Epithelial cell of proximal tubule (primary cell): ENCODE measurements around the gene PPIAL4G. TPM values are rescaled to one million over a fixed set of nuclear protein-coding genes. Genes with fewer than 3 reads are reported as not detected.
"Not testable (repeated sequence)": the region's sequence is repeated elsewhere in the genome, so short reads cannot be mapped to it uniquely, and the experiment has no call there.

Source experiments
- DNase-seq: peaks from one replicate; pipeline ENCODE4 v3.0.0-alpha.2; 2011; ENCODE audit warnings: low read depth
- H3K4me3 ChIP-seq: 2 replicates; pipeline ENCODE4 v1.5.1; 2011; ENCODE audit warnings: low read depth, mild to moderate bottlenecking, low read length
- total RNA-seq: library from RNA; depleted of rRNA; stranded (reverse); fragments of >200 nt; gene quantifications from 2 replicates; pipeline ENCODE4 v1.2.3, GENCODE V29; 2015
- TF ChIP-seq, protein P1 (sequence below): conservative IDR thresholded peaks from 2 replicates; pipeline ENCODE4 v1.5.1; 2012; ENCODE audit warnings: low read depth, mild to moderate bottlenecking, low read length

Gene PPIAL4G
- total RNA-seq, 1 donor from 2014 or later, result not detected

- TF ChIP-seq, protein P1, sequence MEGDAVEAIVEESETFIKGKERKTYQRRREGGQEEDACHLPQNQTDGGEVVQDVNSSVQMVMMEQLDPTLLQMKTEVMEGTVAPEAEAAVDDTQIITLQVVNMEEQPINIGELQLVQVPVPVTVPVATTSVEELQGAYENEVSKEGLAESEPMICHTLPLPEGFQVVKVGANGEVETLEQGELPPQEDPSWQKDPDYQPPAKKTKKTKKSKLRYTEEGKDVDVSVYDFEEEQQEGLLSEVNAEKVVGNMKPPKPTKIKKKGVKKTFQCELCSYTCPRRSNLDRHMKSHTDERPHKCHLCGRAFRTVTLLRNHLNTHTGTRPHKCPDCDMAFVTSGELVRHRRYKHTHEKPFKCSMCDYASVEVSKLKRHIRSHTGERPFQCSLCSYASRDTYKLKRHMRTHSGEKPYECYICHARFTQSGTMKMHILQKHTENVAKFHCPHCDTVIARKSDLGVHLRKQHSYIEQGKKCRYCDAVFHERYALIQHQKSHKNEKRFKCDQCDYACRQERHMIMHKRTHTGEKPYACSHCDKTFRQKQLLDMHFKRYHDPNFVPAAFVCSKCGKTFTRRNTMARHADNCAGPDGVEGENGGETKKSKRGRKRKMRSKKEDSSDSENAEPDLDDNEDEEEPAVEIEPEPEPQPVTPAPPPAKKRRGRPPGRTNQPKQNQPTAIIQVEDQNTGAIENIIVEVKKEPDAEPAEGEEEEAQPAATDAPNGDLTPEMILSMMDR, result no peak
- DNase-seq, result no peak
- no peak overlapping the region for H3K4me3 ChIP-seq
These were observed 47.7 kb downstream of the PPIAL4G start for GRCh38 chr1:148435406-148435805.

DNA sequence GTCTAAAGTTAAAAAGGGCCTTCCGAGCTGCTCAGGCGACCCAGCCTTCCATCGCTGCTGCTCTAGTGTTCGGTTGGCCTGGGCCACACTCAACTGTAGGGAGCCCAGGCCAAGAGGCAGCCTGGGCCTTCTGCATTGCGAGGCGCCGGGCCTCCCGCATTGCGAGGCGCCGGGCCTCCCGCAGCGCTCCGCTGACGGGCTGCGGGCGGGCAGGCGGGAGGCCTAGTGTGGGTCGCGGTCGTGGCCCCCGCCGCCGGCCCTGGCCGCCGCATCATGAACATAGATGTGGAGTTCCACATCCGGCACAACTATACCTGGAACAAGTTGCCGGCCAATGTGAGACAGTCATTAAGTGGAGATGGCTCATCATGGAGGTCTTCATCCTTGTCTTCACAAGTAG lies 48.3 kb downstream of the PPIAL4G start:
- no peak for DNase-seq
- TF ChIP-seq, protein P1, result no peak

DNA sequence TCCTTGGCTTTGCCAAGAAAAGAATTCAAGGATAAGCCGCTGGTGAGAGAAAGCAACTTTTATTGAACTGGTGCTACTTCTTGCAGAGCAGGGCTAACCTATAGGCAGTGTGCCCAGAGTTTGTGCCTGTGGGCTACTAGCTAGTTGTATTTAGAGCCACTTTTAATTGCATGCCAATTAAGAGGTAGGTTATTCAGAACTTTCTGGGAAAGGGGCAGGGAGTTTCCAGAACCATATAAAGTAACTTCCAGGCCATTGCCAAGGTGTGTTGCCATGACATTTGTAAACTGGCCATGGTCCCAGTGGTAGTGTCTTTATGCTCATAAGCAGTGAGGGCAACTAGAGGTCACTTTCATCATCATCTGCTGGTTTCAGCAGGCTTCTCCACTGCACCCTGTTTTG lies 50.2 kb downstream of the PPIAL4G start:
- DNase-seq, result peak; percentile 38
- not testable (repeated sequence) for H3K4me3 ChIP-seq

More for the DNA sequence above, 48.3 kb downstream of the PPIAL4G start:
- H3K4me3 ChIP-seq, result no peak overlapping the region

Other genes with a start within 250 kb of the PPIAL4G start
- gene NBPF14, start 112.7 kb upstream of the PPIAL4G start, total RNA-seq, result 9.4 and 23.4 TPM in 2 replicates